Stimulated activated memory B cell treated with anti-CD40 and anti-IgM and Interleukin-4, amounts not matched to agents 10 μg/mL and 1 μg/mL and 100 μg/mL, for 72 hours (primary cell): Measurements from ENCODE around the gene SKAP2.
A peak's percentile ranks its signal among the peaks of the same experiment; 100 is the strongest.

Source experiments
- ATAC-seq: fragments of 150-1000 bp; cut with Tn5 transposase; 2 replicates; pipeline ENCODE4 v1.10.0; 2021
- H3K27ac Mint-ChIP-seq: one replicate; pipeline ENCODE4 v1.8.0; 2022; ENCODE audit warnings: mild to moderate bottlenecking, mixed read lengths
- H3K27me3 Mint-ChIP-seq: one replicate; pipeline ENCODE4 v1.8.0; 2022; ENCODE audit warnings: mixed read lengths
- H3K36me3 Mint-ChIP-seq: one replicate; pipeline ENCODE4 v1.8.0; 2022; ENCODE audit warnings: mixed read lengths
- H3K4me1 Mint-ChIP-seq: one replicate; pipeline ENCODE4 v1.8.0; 2022; ENCODE audit warnings: mixed read lengths
- H3K4me3 Mint-ChIP-seq: one replicate; pipeline ENCODE4 v1.8.0; 2022; ENCODE audit warnings: mild to moderate bottlenecking, moderate library complexity, mixed read lengths
- H3K9me3 Mint-ChIP-seq: one replicate; pipeline ENCODE4 v1.8.0; 2022; ENCODE audit warnings: mixed read lengths

SKAP2 gene, protein sequence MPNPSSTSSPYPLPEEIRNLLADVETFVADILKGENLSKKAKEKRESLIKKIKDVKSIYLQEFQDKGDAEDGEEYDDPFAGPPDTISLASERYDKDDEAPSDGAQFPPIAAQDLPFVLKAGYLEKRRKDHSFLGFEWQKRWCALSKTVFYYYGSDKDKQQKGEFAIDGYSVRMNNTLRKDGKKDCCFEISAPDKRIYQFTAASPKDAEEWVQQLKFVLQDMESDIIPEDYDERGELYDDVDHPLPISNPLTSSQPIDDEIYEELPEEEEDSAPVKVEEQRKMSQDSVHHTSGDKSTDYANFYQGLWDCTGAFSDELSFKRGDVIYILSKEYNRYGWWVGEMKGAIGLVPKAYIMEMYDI

DNA sequence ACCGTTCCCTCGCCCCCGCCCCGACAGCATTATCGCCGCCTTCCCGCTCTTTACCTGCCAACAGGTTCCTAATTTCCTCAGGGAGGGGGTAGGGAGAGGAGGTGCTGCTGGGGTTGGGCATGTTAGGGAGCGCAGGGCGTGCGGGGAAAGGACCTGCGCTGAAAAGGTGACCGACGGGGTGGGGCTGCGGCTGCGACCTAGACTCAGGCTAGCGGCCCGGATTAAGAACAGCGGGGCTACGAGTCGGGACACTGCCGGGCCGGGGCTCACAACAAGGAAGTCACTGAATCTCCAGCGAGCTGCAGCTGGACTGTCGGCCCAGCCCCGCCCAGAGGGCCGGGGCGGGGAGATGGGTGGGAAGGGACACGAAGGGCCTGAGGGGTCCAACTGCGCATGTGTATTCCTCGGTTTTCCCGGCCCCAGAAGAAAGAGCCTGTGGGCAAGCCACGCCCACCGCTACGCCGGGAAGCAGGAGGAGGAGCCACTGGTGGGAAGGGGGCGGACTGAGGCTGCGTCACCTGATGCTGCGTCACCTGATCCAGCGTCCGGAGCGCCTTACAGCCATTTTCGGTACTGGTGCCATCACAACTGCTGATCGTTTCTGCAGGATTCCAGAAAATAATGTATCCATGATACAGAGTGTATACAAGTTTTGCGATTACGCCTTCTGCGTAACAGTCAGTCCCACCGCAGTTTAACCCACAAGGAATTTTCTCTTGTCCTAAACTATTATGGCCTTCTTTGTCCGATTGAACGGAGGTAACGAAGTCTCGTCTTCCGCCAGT is at the start of gene SKAP2:
SKAP2 (minus strand) TSS at position 282 of the 785 bp plus-strand sequence; CDS start at position 121, 161 bp downstream.
- Mint-ChIP-seq H3K36me3 (no peaks in the 10 kb centered on the region), H3K27me3 (no peaks in the 10 kb centered on the region), H3K9me3 (no peaks in the 10 kb centered on the region), H3K4me1 (peaks cover 21% of the 10 kb centered on the region), H3K4me3 (peak within 1 kb of the TSS; percentile 98), H3K27ac (peak within 1 kb of the TSS; percentile 98)
- ATAC-seq = peak; percentile 97

DNA sequence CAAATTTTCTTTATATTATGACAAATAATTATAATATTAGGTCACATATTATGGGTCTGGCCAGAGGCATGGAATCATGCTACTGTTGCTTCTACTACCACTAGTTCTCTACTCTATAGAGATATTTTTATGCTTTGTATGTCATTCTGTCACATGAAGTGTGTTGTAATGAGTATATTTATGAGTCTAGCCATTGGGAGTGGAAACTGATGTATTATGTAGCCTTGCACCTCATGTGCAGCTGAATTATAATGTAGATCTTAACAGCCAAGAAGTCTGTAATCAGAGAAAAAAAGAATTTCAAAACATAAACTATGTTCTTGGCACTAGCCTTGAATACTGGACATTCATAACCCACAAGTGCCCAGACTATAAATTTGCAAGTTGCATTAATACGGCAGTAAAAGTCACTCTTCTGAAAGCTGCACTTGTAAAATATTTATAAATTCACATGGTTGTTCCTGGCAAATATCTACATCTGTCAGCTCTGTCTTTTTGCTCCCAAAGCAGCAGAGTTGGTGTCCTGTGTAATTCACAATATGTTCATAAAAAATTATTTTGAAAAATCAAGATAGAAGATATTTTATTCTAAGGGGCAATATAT is 48.6 kb upstream of the SKAP2 start:
- H3K9me3 Mint-ChIP-seq = no peaks in the 10 kb centered on the region
- no peak overlapping the region for H3K27ac Mint-ChIP-seq
- H3K4me1 Mint-ChIP-seq = no peaks in the 10 kb centered on the region
- H3K4me3 Mint-ChIP-seq = no peak overlapping the region
- ATAC-seq = no peak
- H3K36me3 Mint-ChIP-seq = no peaks in the 10 kb centered on the region
- H3K27me3 Mint-ChIP-seq = no peaks in the 10 kb centered on the region

DNA sequence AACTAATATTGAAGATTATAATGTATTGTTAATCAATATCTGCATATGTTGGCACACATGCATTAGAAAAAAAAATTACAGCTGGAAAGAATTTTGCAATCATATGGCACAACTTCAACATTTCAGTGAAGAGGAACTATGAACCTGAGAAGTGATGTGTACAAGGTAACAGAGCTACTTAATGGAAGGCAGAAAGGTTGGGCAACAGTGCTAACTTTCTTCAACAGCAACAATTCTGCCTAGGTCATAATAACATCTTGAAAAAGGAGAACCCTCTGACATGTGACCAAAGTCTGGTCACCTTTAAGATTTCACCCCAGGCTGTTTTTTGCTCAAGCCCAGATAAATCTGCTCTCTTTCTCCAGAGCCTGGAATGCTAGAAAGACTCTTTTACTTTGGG is 47.9 kb upstream of the SKAP2 start:
- H3K27ac Mint-ChIP-seq = no peak overlapping the region
- H3K4me3 Mint-ChIP-seq = no peak overlapping the region
- no peak for ATAC-seq
- no peaks in the 10 kb centered on the region for H3K9me3 Mint-ChIP-seq
- no peaks in the 10 kb centered on the region for H3K27me3 Mint-ChIP-seq
- no peaks in the 10 kb centered on the region for H3K4me1 Mint-ChIP-seq
- no peaks in the 10 kb centered on the region for H3K36me3 Mint-ChIP-seq

DNA sequence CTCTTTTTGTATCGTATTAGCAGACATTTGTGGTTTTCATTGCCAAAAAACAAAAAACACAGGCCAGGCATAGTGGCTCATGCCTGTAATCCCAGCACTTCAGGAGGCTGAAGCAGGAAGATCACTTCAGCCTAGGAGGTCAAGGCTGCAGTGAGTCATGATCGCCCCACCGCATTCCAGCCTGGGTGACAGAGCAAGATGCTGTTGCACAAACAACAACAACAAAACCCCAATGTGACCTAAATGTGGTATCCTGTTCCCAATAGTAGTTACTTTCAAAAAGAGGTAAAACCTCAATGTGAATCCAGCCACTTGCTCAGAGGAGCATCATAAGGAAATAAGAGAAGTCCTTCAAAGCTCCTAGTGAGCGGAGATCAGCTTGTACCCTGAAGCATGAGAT is 45.8 kb upstream of the SKAP2 start:
- Mint-ChIP-seq H3K4me3 (no peak overlapping the region), H3K27me3 (no peaks in the 10 kb centered on the region), H3K36me3 (no peaks in the 10 kb centered on the region), H3K9me3 (no peaks in the 10 kb centered on the region), H3K4me1 (no peaks in the 10 kb centered on the region), H3K27ac (no peak overlapping the region)
- ATAC-seq = no peak

DNA sequence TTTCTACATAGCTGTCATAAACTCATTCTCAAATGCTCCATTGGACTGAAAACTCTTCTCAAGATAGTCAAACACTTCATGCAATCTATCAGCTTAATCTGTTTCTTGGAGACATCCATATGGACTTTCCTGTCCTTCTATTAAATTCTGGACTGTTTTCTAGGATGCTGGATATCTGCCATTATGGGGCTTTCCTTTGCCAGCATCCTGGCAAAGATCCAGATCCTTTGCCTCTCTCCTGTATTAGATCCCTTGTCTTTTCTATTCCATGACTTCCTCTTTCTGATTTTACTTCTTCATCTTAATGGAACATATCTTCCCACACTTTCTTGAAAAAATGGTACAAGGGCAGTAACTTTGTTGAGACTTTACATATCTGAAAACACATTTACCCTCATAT is 35.9 kb upstream of the SKAP2 start:
- no peaks in the 10 kb centered on the region for H3K36me3 Mint-ChIP-seq
- H3K27ac Mint-ChIP-seq = no peak overlapping the region

DNA sequence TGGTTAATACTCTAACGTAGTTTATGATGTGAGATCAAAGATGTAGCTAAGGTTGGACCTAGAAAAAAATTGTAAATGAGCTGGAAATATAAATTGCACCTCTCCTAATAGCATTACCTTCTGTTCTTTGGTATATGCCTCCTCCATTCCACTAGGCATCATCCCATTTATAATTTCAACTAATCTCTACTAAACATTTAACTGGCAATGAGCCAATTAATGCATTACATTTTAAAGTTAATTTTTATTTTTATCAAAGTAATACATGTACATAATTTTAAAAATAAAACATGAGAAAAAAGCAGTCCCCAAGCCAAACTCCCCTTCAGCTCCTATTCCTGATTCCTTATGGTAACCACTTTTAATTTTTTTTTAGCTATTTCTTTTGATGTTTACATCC is 35.1 kb upstream of the SKAP2 start:
- Mint-ChIP-seq H3K27ac (no peak overlapping the region), H3K4me3 (no peak overlapping the region), H3K27me3 (peaks cover 35% of the 10 kb centered on the region), H3K4me1 (no peaks in the 10 kb centered on the region), H3K36me3 (no peaks in the 10 kb centered on the region), H3K9me3 (no peaks in the 10 kb centered on the region)
- no peak for ATAC-seq

More for the DNA sequence above, 35.9 kb upstream of the SKAP2 start:
- Mint-ChIP-seq H3K4me1 (no peaks in the 10 kb centered on the region), H3K4me3 (no peak overlapping the region), H3K9me3 (no peaks in the 10 kb centered on the region), H3K27me3 (peaks cover 27% of the 10 kb centered on the region)
- ATAC-seq = no peak

DNA sequence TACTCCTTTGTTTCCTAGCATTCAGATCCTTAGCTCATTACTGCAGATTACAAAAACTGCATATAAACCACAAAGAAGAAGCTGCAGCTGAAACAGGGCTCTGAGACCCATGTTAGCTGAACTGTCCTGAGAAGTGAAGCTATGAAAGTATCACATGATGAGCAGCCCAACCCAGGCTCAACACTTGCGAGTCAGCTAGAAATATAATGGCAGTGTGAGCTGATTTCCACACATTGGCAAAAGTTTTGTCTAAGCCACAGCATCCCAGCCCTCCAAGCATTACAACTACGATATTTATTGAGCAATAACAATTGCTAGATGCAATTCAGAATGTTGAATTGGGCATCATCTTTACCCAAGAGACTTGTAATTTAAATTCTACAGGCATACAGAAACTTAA is 34.5 kb upstream of the SKAP2 start:
- Mint-ChIP-seq H3K4me1 (no peaks in the 10 kb centered on the region), H3K36me3 (no peaks in the 10 kb centered on the region), H3K4me3 (no peak overlapping the region)

DNA sequence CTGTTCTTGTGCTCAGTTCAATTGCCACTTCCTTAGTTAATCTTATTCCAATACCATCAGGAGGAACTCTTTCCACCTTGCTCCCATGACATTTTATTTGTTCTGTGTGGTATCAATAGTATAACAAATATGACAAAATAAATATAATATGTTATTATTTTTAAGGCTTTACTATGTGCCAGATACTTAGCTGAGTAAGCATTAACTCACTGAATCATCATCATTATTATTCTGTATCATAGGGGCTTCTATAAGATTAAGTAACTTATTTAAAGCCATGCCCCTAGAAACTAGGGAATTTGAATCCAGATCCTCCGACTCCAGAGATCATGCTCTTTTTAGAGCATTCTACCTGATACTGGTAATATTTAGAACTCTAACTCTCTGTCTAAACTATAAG is 33.5 kb upstream of the SKAP2 start:
- H3K4me1 Mint-ChIP-seq = no peaks in the 10 kb centered on the region

More for the DNA sequence above, 34.5 kb upstream of the SKAP2 start:
- H3K27ac Mint-ChIP-seq = no peak overlapping the region
- no peaks in the 10 kb centered on the region for H3K9me3 Mint-ChIP-seq
- no peak for ATAC-seq
- H3K27me3 Mint-ChIP-seq = peaks cover 41% of the 10 kb centered on the region

DNA sequence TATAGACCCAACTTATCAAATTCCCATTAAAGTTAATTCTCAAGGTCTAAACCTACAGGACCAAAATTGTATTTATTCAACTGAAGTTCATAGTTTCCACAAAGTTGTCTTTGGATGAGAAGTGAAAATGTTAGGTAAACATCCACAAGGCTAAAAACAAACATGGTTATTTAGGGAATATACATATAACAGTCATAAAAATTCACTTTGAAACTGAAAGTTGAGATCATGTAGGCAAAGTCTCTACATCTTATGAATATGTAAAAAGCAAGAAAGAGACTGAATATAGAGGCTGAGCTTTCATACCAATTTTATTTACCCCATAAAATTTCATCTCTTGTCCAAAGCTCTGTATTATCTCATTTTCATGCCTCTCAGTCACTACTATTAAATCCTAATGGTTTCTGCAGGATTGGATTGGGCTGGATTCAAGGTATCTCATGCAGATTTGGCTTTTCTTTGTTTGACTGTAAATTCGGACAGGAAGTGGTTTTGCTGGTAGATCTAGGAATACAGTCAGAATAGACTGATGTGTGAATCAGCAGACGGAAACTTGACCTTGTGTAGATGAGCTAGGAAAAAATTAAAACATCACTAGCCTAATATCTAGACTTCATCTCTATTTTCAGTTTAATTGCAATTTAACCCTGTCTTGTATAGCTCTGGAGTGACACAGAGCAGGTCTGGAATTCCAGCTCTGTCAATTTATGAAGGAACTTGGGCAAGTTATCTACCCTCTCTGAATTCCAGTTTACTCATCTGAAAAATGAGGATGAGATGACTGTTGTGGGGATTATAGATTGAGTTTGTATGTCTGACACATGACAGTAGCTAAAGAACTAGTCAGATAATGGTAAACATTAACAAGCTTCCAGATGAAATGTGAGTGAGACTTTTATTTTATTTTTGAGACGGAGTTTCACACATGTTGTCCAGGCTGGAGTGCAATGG is 27.3 kb upstream of the SKAP2 start:
- Mint-ChIP-seq H3K27me3 (peaks cover 17% of the 10 kb centered on the region), H3K27ac (no peak overlapping the region), H3K4me3 (no peak overlapping the region), H3K4me1 (no peaks in the 10 kb centered on the region), H3K36me3 (no peaks in the 10 kb centered on the region), H3K9me3 (no peaks in the 10 kb centered on the region)
- ATAC-seq = no peak

More for the DNA sequence above, 33.5 kb upstream of the SKAP2 start:
- no peaks in the 10 kb centered on the region for H3K9me3 Mint-ChIP-seq
- no peak for ATAC-seq
- peaks cover 44% of the 10 kb centered on the region for H3K27me3 Mint-ChIP-seq
- no peak overlapping the region for H3K27ac Mint-ChIP-seq
- no peaks in the 10 kb centered on the region for H3K36me3 Mint-ChIP-seq
- no peak overlapping the region for H3K4me3 Mint-ChIP-seq

DNA sequence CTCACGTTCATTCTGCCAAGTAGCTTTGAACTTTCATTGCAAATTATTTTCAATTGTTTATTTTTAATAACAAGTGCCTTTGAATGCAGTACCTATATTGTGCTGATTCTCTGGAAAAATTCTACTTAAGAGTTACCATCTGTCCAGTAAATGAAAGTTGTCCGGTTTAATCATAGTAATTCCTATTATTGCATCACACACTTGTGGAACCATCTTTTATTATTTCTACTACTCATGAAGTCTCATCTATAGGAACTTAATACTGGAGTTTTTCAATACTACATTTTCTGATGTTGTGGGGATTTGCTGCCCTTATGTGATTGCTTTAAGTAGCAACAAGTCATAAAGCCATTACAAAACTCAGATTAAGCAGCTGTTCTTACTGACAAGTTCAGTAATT is 16.5 kb upstream of the SKAP2 start:
- Mint-ChIP-seq H3K4me3 (no peak overlapping the region), H3K9me3 (peaks cover 23% of the 10 kb centered on the region), H3K36me3 (peaks cover 11% of the 10 kb centered on the region), H3K4me1 (no peaks in the 10 kb centered on the region), H3K27ac (no peak overlapping the region), H3K27me3 (peaks cover 8% of the 10 kb centered on the region)
- no peak for ATAC-seq

DNA sequence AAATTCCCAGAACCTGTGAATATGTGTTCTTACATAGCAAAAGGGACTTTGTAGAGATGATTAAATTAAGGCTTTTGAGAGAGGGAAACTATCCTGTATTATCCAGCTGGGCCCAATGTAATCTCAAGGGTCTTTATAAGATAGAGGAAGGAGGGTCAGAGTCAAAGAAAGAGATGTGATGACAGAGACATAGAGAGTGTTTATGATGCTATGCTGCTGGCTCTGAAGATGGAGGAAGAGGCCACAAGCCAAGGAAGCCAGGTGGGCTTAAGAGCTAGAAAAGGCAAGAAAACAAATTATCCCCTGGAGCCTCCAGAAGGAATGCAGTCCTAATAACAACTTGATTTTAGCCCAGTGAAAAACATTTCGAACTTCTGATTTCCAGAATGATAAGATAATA is 15.3 kb upstream of the SKAP2 start:
- Mint-ChIP-seq H3K27ac (no peak overlapping the region), H3K27me3 (peaks cover 8% of the 10 kb centered on the region), H3K36me3 (no peaks in the 10 kb centered on the region), H3K4me1 (no peaks in the 10 kb centered on the region), H3K9me3 (peaks cover 15% of the 10 kb centered on the region), H3K4me3 (no peak overlapping the region)
- ATAC-seq = no peak

DNA sequence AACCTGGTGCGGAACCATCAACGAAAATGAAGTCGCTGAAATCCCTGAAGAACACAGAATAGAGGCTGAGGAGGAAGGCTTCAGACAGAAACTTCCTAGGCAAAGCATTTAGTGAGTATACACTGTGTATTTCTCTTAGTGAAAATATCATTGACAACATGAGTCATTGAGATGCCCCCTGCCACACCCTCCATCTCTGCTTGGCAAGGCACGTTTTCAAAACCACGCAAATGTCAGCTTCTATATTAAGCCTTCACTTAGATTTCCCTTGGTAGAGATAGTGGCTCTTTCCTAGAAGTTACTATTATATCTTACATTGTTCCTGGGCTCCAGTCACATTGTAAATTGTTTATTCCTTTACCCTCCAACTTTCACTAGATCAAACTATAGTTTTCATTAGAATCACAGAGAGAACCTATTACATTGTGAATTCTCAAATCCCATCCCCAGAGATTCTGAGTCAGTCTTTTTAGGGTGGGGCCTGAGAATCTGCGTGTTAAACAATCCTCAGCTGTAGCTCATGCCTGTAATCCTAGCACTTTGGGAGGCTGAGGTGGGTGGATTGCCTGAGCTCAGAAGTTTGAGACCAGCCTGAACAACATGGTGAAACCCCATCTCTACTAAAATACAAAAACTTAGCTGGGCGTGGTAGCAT is 4.6 kb upstream of the SKAP2 start:
- no peaks in the 10 kb centered on the region for H3K27me3 Mint-ChIP-seq
- ATAC-seq = no peak
- H3K36me3 Mint-ChIP-seq = no peaks in the 10 kb centered on the region
- H3K9me3 Mint-ChIP-seq = no peaks in the 10 kb centered on the region
- H3K4me1 Mint-ChIP-seq = peaks cover 11% of the 10 kb centered on the region
- H3K27ac Mint-ChIP-seq = no peak overlapping the region
- no peak overlapping the region for H3K4me3 Mint-ChIP-seq

DNA sequence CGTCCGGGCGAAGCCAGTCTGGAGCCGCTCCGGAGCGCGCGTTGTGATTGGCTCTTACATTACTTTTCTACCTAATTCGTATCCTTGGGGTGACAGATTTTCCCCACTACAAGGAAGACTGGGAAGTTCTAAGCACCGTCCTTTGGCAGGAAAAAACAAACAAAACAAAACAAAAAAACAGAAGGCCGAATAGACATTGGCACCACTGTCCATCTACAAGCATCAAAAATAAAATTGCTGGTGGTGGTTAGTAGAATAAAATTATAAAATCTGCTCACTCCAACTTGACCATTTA is 651 bp upstream of the SKAP2 start:
- Mint-ChIP-seq H3K27ac (peak overlapping the region; percentile 98), H3K27me3 (no peaks in the 10 kb centered on the region), H3K4me1 (peaks cover 21% of the 10 kb centered on the region), H3K4me3 (peak overlapping the region; percentile 98), H3K9me3 (no peaks in the 10 kb centered on the region), H3K36me3 (no peaks in the 10 kb centered on the region)
- ATAC-seq = peak; percentile 56

DNA sequence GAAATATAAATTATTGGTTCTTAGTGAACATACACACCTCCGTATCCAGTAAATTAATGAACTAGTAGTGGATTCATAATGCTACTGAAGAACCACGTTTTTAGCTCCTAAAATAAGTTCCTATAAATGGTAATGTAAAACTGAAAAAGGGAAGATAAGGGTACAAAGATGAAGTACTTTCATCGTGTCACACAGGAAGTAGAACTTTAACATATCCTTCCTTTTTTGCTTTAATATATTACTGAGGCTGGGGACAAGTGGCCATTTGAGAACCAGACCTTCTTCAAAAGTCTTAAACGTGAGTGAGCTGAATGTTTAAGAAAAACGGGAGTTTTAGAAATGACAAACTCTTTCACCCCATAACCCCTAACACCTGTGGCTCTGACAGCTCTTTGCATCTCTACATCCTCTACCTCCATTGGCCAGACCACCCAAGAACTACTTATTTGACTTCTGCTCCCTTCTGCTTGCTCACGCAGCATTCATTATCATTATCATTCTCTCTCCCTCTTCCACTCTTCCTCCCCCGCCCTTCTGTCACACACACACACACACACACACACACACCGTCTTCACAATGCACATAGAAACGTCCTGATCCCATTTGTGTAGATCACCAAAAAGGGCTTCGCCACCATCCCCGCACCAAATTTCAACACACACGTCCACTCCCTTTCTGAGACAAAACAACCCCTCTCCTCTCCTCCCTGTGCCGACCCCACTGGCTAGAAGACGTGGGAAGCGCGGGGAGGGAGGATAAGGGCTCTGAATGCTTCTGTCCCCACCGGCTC is 677 bp downstream of the SKAP2 start:
- Mint-ChIP-seq H3K27ac (peak overlapping the region; percentile 98), H3K9me3 (no peaks in the 10 kb centered on the region), H3K4me3 (peak overlapping the region; percentile 98), H3K4me1 (peaks cover 28% of the 10 kb centered on the region), H3K36me3 (no peaks in the 10 kb centered on the region), H3K27me3 (no peaks in the 10 kb centered on the region)
- ATAC-seq = peak; percentile 49
